ENCODE measurements around the gene ASIP. TPM values are rescaled to one million over a fixed set of nuclear protein-coding genes. Genes with fewer than 3 reads are reported as not detected.

The ASIP gene
- total RNA-seq, 1 experiment from 2014 or later, result not detected

DNA sequence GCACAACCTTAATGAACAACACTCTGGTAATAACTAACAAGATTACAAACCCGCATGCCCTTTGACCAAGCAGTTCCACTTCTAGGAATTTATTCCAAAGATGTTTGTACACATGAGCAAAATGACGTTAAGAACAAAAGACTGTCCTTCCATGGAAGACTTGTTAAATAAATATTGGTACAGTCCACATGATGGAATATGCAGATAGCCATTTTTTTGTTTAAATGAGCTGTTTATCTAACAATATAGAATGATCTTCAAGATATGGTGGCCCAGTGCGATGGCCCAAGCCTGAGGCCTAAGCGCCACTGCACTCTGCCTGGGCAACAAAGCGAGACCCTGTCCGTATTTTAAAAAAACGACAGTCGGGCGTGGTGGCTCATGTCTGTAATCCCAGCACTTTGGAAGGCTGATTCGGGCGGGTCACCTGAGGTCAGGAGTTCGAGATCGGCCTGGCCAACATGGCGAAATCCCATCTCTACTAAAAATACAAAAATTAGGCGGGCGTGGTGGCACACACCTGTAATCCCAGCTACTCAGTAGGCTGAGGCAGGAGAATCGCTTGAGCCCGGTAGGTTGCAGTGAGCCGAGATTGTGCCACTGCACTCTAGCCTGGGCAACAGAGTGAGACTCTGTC lies 69.4 kb downstream of the ASIP start:
- no peaks in the 10 kb centered on the region for H3K27me3 Mint-ChIP-seq (ENCODE audit: unreplicated experiment)
- H3K4me1 Mint-ChIP-seq (ENCODE audit: low read depth, unreplicated experiment), result peaks cover 52% of the 10 kb centered on the region
- no peak for DNase-seq
- H3K27ac Mint-ChIP-seq (ENCODE audit: unreplicated experiment), result no peak overlapping the region
- intact Hi-C loops (cut with micrococcal nuclease; ENCODE audit: unreplicated experiment), result loop anchor here (1.0 to 5.0 kb wide), 4 partner anchors 82 to 166 kb away; no protein-coding TSS in a partner anchor
- H3K9me3 Mint-ChIP-seq (ENCODE audit: low read depth, unreplicated experiment), result peaks cover 2% of the 10 kb centered on the region
- no TSS peak for BruUV-seq (replicated peaks)
- H3K36me3 Mint-ChIP-seq (ENCODE audit: insufficient read depth, unreplicated experiment), result peaks cover 13% of the 10 kb centered on the region
- peak overlapping the region; percentile 67 for H3K4me3 Mint-ChIP-seq (ENCODE audit: low read depth, unreplicated experiment)
- CTCF ChIA-PET, result interaction anchor here (0.5 to 5.1 kb wide), 7 partner anchors 120 to 501 kb away, joined by 3 to 51 read pairs (median 5); no protein-coding TSS in a partner anchor
- no peak for TF ChIP-seq CTCF (IDR thresholded peaks at IDR 0.05; ENCODE audit: unreplicated experiment)

- no TSS peak for BruUV-seq (replicated peaks)
- peak; percentile 58 for DNase-seq
- H3K4me3 Mint-ChIP-seq (ENCODE audit: low read depth, unreplicated experiment), result peak overlapping the region; percentile 67
- no peaks in the 10 kb centered on the region for H3K27me3 Mint-ChIP-seq (ENCODE audit: unreplicated experiment)
- H3K36me3 Mint-ChIP-seq (ENCODE audit: insufficient read depth, unreplicated experiment), result peaks cover 17% of the 10 kb centered on the region
- CTCF ChIA-PET, result interaction anchor here (0.6 to 5.1 kb wide), 22 partner anchors 25 to 458 kb away, joined by 3 to 51 read pairs (median 5); partner anchors contain the start of genes DYNLRB1 and ITCH
- no peak overlapping the region for H3K27ac Mint-ChIP-seq (ENCODE audit: unreplicated experiment)
- H3K9me3 Mint-ChIP-seq (ENCODE audit: low read depth, unreplicated experiment), result peaks cover 6% of the 10 kb centered on the region
- peak; percentile 27 for TF ChIP-seq CTCF (IDR thresholded peaks at IDR 0.05; ENCODE audit: unreplicated experiment)
- intact Hi-C loops (cut with micrococcal nuclease; ENCODE audit: unreplicated experiment), result loop anchor here (1.0 to 5.0 kb wide), 6 partner anchors 81 to 211 kb away; no protein-coding TSS in a partner anchor
- peaks cover 60% of the 10 kb centered on the region for H3K4me1 Mint-ChIP-seq (ENCODE audit: low read depth, unreplicated experiment)
Measured at GRCh38 chr20:34311118-34312023, 70.1 kb downstream of the ASIP start.

DNA sequence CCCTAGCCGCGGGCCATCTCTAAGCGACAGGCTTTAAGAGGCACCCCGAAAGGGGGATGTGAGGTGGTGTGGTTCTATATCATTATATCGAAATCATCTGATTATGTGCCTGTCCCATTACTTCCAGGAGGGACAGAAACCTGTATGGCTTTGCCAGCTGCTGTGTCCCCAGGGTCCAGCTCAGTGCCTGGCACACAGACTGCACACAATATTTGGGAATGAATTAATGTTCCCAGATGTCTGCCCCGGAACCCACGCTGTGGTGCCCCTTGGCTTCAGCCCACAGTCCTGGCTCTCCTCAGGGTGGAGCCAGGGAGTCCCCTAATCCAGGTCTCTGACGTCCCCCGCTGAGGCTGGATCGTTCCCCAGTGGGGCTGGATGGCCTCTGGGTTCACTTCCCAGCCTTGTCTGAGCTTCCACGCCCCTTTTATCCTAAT lies 70.8 kb downstream of the ASIP start:
- CTCF ChIA-PET, result interaction anchor here (0.6 to 5.1 kb wide), 44 partner anchors 10 to 457 kb away, joined by 3 to 51 read pairs (median 4); partner anchors contain the start of genes DYNLRB1, ITCH and TP53INP2
- no peaks in the 10 kb centered on the region for H3K27me3 Mint-ChIP-seq (ENCODE audit: unreplicated experiment)
- DNase-seq, result no peak

More for the DNA sequence above, 70.8 kb downstream of the ASIP start:
- Mint-ChIP-seq H3K27ac (ENCODE audit: unreplicated experiment) (peak overlapping the region; percentile 34), H3K4me1 (ENCODE audit: low read depth, unreplicated experiment) (peaks cover 61% of the 10 kb centered on the region), H3K4me3 (ENCODE audit: low read depth, unreplicated experiment) (peak overlapping the region; percentile 67), H3K9me3 (ENCODE audit: low read depth, unreplicated experiment) (peaks cover 6% of the 10 kb centered on the region), H3K36me3 (ENCODE audit: insufficient read depth, unreplicated experiment) (peaks cover 19% of the 10 kb centered on the region)
- intact Hi-C loops (cut with micrococcal nuclease; ENCODE audit: unreplicated experiment), result loop anchor here (2.0 to 5.0 kb wide), 5 partner anchors 80 to 211 kb away; no protein-coding TSS in a partner anchor
- no TSS peak for BruUV-seq (replicated peaks)
- no peak for TF ChIP-seq CTCF (IDR thresholded peaks at IDR 0.05; ENCODE audit: unreplicated experiment)

Measured in Calu3 (cell line).